Loucy (cell line): ENCODE results near the gene RALGPS1.

Source experiments
- H2AFZ ChIP-seq: fragments of 200-600 bp; sonication (generic); 2 replicates; pipeline ENCODE4 v1.6.0; 2016; ENCODE audit warnings: antibody characterized with exemption, mild to moderate bottlenecking, low read length, moderate library complexity
- H3F3A ChIP-seq: fragments of 200-600 bp; 2 replicates; pipeline ENCODE4 v1.6.0; 2016; ENCODE audit warnings: antibody characterized with exemption, low read depth, mild to moderate bottlenecking
- H3K27me3 ChIP-seq: fragments of 200-600 bp; sonication (generic); 2 replicates; pipeline ENCODE4 v1.6.1; 2014; ENCODE audit warnings: low read length, mild to moderate bottlenecking; ENCODE audit not compliant: insufficient read depth, poor library complexity, severe bottlenecking
- H3K36me3 ChIP-seq: fragments of 200-600 bp; sonication (generic); 2 replicates; pipeline ENCODE4 v1.6.1; 2016; ENCODE audit warnings: low read length; ENCODE audit not compliant: insufficient read depth
- H3K4me1 ChIP-seq: fragments of 200-600 bp; sonication (generic); 2 replicates; pipeline ENCODE4 v1.5.1; 2014; ENCODE audit warnings: low read length, mild to moderate bottlenecking; ENCODE audit not compliant: insufficient read depth, poor library complexity, severe bottlenecking
- H3K4me2 ChIP-seq: fragments of 200-600 bp; sonication (generic); 2 replicates; pipeline ENCODE4 v1.6.0; 2014; ENCODE audit warnings: antibody characterized with exemption, low read length, low read depth, mild to moderate bottlenecking; ENCODE audit not compliant: poor library complexity, severe bottlenecking
- H3K4me3 ChIP-seq: fragments of 200-600 bp; sonication (generic); 2 replicates; pipeline ENCODE4 v1.5.1; 2014; ENCODE audit warnings: low read length, mild to moderate bottlenecking, mixed read lengths; ENCODE audit not compliant: poor library complexity, severe bottlenecking
- H3K79me2 ChIP-seq: fragments of 200-600 bp; sonication (generic); 2 replicates; pipeline ENCODE4 v1.6.1; 2014; ENCODE audit warnings: low read length; ENCODE audit not compliant: insufficient read depth
- H3K9ac ChIP-seq: fragments of 200-600 bp; sonication (generic); 2 replicates; pipeline ENCODE4 v1.6.0; 2014; ENCODE audit warnings: mild to moderate bottlenecking, low read depth, low read length, moderate library complexity; ENCODE audit not compliant: poor library complexity, severe bottlenecking
- H3K9me2 ChIP-seq: fragments of 200-600 bp; sonication (generic); replicated peaks from 2 replicates; pipeline ENCODE4 v1.6.1; 2016; ENCODE audit warnings: low read depth, low read length, mixed read lengths
- H3K9me3 ChIP-seq: fragments of 200-600 bp; sonication (generic); 2 replicates; pipeline ENCODE4 v1.6.1; 2014; ENCODE audit warnings: mild to moderate bottlenecking, antibody characterized with exemption, low read length, low read depth; ENCODE audit not compliant: insufficient read depth
- H4K20me1 ChIP-seq: fragments of 200-600 bp; sonication (generic); 2 replicates; pipeline ENCODE4 v1.6.0; 2014; ENCODE audit warnings: antibody characterized with exemption, low read length, mild to moderate bottlenecking; ENCODE audit not compliant: insufficient read depth, poor library complexity, severe bottlenecking
- EZH2phosphoT487 ChIP-seq: fragments of 200-600 bp; IDR thresholded peaks from 2 replicates; pipeline ENCODE4 v1.6.1; 2018; ENCODE audit warnings: antibody characterized with exemption, mild to moderate bottlenecking, moderate library complexity, borderline replicate concordance
- TF ChIP-seq, protein P1 (sequence below): fragments of 200-600 bp; sonication (generic); conservative IDR thresholded peaks from 2 replicates; pipeline ENCODE4 v1.5.1; 2014; ENCODE audit warnings: mild to moderate bottlenecking, antibody characterized with exemption, low read length

RALGPS1 gene

DNA sequence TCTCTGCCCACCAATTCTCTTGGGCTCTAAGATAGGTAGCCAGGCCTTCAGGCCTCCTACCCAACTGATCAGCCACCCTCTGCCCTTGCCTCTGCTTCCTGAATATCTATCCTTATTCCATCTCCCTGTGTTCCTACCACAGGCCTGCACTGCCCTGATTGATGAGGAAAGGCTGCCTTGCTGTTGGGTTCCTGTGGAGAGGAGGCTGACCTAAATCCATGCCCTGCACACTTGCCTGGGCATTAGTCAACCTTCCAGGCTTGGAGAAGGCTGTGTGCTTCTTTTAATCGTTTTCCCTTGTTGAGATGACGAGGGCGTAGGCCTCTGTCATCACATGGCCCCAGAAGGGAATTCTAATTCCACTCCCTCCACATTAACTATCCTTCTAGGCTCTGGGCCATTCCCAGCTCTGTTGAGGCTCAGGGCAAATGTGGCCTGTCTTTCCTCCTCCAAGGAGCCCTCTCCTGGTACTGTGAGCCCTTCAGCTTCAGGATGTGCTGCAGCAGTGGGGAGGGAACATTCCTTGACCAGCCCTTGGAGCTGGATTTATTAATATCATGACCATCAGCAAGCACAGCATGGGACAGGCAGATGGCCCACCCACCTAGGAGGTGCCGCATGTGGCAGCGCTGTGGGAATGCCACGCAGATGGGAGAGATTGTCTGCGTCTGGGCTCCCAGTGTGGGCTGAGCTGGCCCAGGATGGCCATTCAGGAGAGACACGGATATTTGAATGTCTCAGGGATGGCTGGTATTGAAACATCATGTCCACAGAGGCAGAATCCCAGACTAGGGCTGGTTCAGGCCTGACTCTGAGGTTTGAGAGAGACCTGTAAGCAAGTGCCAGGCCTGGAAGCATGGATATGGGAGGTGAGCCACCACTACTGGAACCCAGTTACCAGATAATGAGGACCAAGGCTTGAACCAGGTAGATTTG lies 166.9 kb downstream of the RALGPS1 start:
- no peaks in the 10 kb centered on the region for H3K36me3 ChIP-seq
- no peak overlapping the region for H3K4me3 ChIP-seq
- no peak overlapping the region for H3K9ac ChIP-seq
- H3F3A ChIP-seq: no peaks in the 10 kb centered on the region
- no peak overlapping the region for H2AFZ ChIP-seq
- no peaks in the 10 kb centered on the region for H3K4me1 ChIP-seq
- no peaks in the 10 kb centered on the region for H3K9me3 ChIP-seq
- H4K20me1 ChIP-seq: no peaks in the 10 kb centered on the region
- no peaks in the 10 kb centered on the region for H3K79me2 ChIP-seq
- H3K27me3 ChIP-seq: no peaks in the 10 kb centered on the region
- no peak overlapping the region for H3K4me2 ChIP-seq
- TF ChIP-seq EZH2phosphoT487: no peak
- TF ChIP-seq, protein P1, sequence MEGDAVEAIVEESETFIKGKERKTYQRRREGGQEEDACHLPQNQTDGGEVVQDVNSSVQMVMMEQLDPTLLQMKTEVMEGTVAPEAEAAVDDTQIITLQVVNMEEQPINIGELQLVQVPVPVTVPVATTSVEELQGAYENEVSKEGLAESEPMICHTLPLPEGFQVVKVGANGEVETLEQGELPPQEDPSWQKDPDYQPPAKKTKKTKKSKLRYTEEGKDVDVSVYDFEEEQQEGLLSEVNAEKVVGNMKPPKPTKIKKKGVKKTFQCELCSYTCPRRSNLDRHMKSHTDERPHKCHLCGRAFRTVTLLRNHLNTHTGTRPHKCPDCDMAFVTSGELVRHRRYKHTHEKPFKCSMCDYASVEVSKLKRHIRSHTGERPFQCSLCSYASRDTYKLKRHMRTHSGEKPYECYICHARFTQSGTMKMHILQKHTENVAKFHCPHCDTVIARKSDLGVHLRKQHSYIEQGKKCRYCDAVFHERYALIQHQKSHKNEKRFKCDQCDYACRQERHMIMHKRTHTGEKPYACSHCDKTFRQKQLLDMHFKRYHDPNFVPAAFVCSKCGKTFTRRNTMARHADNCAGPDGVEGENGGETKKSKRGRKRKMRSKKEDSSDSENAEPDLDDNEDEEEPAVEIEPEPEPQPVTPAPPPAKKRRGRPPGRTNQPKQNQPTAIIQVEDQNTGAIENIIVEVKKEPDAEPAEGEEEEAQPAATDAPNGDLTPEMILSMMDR: no peak
- H3K9me2 ChIP-seq: no peaks in the 10 kb centered on the region

DNA sequence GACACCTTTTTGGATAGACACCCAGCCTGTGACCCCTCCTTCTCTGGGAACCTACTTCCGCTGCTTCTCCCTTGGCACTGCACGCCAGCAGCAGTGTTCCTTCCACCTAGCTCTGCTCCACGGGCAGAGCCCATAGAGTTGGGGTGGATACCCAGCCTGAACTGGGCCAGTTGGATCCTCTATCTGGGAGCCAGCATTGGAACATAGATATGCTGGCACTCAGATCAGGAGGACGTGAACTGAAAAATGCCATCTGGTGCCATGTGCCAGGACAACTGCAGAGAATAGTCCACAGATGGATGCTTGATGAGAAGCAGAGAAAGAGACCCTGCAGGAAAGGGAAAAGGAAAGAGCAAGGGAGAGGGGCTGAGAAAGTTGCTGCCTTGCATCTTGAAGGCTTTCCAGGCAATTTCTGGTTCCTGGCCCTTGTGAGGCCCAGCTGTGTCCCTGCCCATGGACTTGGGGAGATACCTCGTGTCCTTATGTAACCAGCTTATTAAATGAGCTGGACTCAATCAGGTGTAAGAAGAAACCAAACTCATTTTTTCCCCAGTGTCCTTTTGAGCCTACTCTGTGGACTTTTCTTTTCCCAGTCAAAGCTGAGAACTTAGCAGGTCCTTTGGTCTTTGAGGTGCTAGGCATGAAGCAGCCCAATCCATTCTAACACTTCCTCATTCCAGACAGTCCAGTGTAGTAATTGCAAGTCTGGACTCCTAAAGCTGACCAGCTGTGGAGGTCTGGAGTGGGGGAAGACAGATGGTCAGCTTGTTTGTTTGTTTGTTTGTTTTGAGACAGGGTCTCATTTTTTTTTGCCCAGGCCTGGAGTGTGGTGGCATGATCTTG lies 168.8 kb downstream of the RALGPS1 start:
- H4K20me1 ChIP-seq: no peaks in the 10 kb centered on the region
- H2AFZ ChIP-seq: no peak overlapping the region

More for the DNA sequence above, 168.8 kb downstream of the RALGPS1 start:
- Histone ChIP-seq H3K9me2 (no peaks in the 10 kb centered on the region), H3K4me2 (no peak overlapping the region), H3K79me2 (no peaks in the 10 kb centered on the region), H3F3A (no peaks in the 10 kb centered on the region), H3K9ac (no peak overlapping the region), H3K36me3 (no peaks in the 10 kb centered on the region), H3K4me1 (no peaks in the 10 kb centered on the region), H3K27me3 (no peaks in the 10 kb centered on the region), H3K4me3 (no peak overlapping the region), H3K9me3 (no peaks in the 10 kb centered on the region)
- no peak for TF ChIP-seq EZH2phosphoT487
- TF ChIP-seq, protein P1: no peak
